B cell (primary cell): Measurements from ENCODE around the gene SCFD2. TPM values are rescaled to one million over a fixed set of nuclear protein-coding genes. Genes with fewer than 3 reads are reported as not detected.

Experiments
- ATAC-seq: fragments of 200-7000 bp; cut with Tn5 transposase; one replicate; pipeline ENCODE4 v1.10.0; 2021; ENCODE audit warnings: low read depth, mild to moderate bottlenecking, moderate number of reproducible peaks, moderate library complexity
- CTCF ChIA-PET: fragments of 350-600 bp; sonication (Branson Sonifier 250); formaldehyde crosslinking; loops from one replicate; lab custom pipeline; 2021; ENCODE audit warnings: antibody characterized with exemption, inconsistent platforms; lab: Charles Lee
- POLR2A ChIA-PET: fragments of 350-600 bp; sonication (Branson Sonifier 250); formaldehyde crosslinking; loops from one replicate; lab custom pipeline; 2021; ENCODE audit warnings: antibody characterized with exemption; lab: Charles Lee
- DNase-seq: peaks from one replicate; pipeline ENCODE4 v3.0.0; 2013
- H2AFZ ChIP-seq: 2 replicates; pipeline ENCODE4 v1.6.1; 2012; ENCODE audit warnings: mild to moderate bottlenecking, low read depth, low read length; ENCODE audit not compliant: insufficient read depth, poor library complexity, severe bottlenecking
- H3K27ac ChIP-seq, 2 donors: 1 replicate in 1 of 2; 2 replicates in 1 of 2; pipeline ENCODE4 v1.5.1; 2012 to 2013; ENCODE audit warnings: low read length in 2 of 2, mild to moderate bottlenecking in 2 of 2, moderate library complexity in 1 of 2
- H3K27me3 ChIP-seq, 4 experiments: fragments of 200-600 bp in 1 of 4; sonication (generic) in 1 of 4; replicated peaks in 1 of 4; 1 replicate in 2 of 4; 2 replicates in 2 of 4; pipeline versions ENCODE4 v1.6.1 to v1.7.0; 2013 to 2016; ENCODE audit warnings: low read length in 3 of 4, mild to moderate bottlenecking in 2 of 4, mixed read lengths in 1 of 4, moderate library complexity in 1 of 4; ENCODE audit not compliant: insufficient read depth in 4 of 4, control insufficient read depth in 3 of 4; ENCODE audit errors: control extremely low read depth in 1 of 4
- H3K36me3 ChIP-seq, 2 experiments: replicated peaks in 1 of 2; 1 replicate in 1 of 2; 2 replicates in 1 of 2; pipeline versions ENCODE4 v1.6.1 to v1.7.1; 2013; ENCODE audit warnings: low read length in 1 of 2; ENCODE audit not compliant: insufficient read depth in 2 of 2, control insufficient read depth in 1 of 2; ENCODE audit errors: control extremely low read depth in 1 of 2, extremely low read depth in 1 of 2
- H3K4me1 ChIP-seq, 2 donors: fragments of 200-600 bp in 1 of 2; sonication (generic) in 1 of 2; 1 replicate in 1 of 2; 2 replicates in 1 of 2; pipeline versions ENCODE4 v1.5.1 to v1.6.1; 2013 to 2017; ENCODE audit warnings: low read length in 2 of 2; ENCODE audit not compliant: control insufficient read depth in 2 of 2, insufficient read depth in 2 of 2
- H3K4me2 ChIP-seq: replicated peaks from 2 replicates; pipeline ENCODE3; 2012; ENCODE audit warnings: mild to moderate bottlenecking, low read depth, low read length; ENCODE audit not compliant: poor library complexity, severe bottlenecking
- H3K4me3 ChIP-seq, 5 experiments: fragments of 200-600 bp in 1 of 5; sonication (generic) in 1 of 5; 1 replicate in 3 of 5; 2 replicates in 2 of 5; pipeline versions ENCODE4 v1.5.1 to v1.7.0; 2011 to 2016; ENCODE audit warnings: low read length in 4 of 5, mild to moderate bottlenecking in 4 of 5, low read depth in 2 of 5, control low read depth in 1 of 5, moderate library complexity in 1 of 5; ENCODE audit not compliant: insufficient read depth in 1 of 5; ENCODE audit errors: control extremely low read depth in 1 of 5, extremely low read depth in 1 of 5
- H3K79me2 ChIP-seq: fragments of 200-600 bp; sonication (generic); one replicate; pipeline ENCODE4 v1.6.0; 2016; ENCODE audit warnings: low read length; ENCODE audit not compliant: control insufficient read depth, insufficient read depth
- H3K9ac ChIP-seq: fragments of 200-600 bp; sonication (generic); 2 replicates; pipeline ENCODE4 v1.6.1; 2017; ENCODE audit warnings: mild to moderate bottlenecking, low read length, moderate library complexity
- H3K9me3 ChIP-seq, 3 donors: one replicate each; pipeline versions ENCODE4 v1.6.1 to v1.7.1; 2013; ENCODE audit warnings: low read length in 2 of 3; ENCODE audit not compliant: control insufficient read depth in 2 of 3, insufficient read depth in 1 of 3; ENCODE audit errors: control extremely low read depth in 1 of 3
- H4K20me1 ChIP-seq: 2 replicates; pipeline ENCODE4 v1.6.0; 2012; ENCODE audit warnings: mild to moderate bottlenecking, low read length; ENCODE audit not compliant: insufficient read depth, control insufficient read depth, poor library complexity, severe bottlenecking
- H3K27ac Mint-ChIP-seq: one replicate; pipeline ENCODE4 v1.8.0; 2021; ENCODE audit warnings: mixed read lengths
- H3K27me3 Mint-ChIP-seq: one replicate; pipeline ENCODE4 v1.8.0; 2021; ENCODE audit warnings: mixed read lengths
- H3K4me1 Mint-ChIP-seq: one replicate; pipeline ENCODE4 v1.8.0; 2021; ENCODE audit warnings: mixed read lengths
- H3K4me3 Mint-ChIP-seq: one replicate; pipeline ENCODE4 v1.8.0; 2021; ENCODE audit warnings: mixed read lengths
- H3K9me3 Mint-ChIP-seq: one replicate; pipeline ENCODE4 v1.8.0; 2022; ENCODE audit warnings: mixed read lengths; ENCODE audit not compliant: insufficient read depth
- EZH2 ChIP-seq: IDR thresholded peaks from 2 replicates; pipeline ENCODE4 v1.6.1; 2012; ENCODE audit warnings: borderline replicate concordance, low read depth, mild to moderate bottlenecking, moderate library complexity, low read length; ENCODE audit not compliant: insufficient read depth, poor library complexity, severe bottlenecking
- WGBS: methylation state at CpG from one replicate; pipeline ENCODE4 v1.1.5; 2013; ENCODE audit warnings: missing lambda C conversion rate; ENCODE audit not compliant: insufficient coverage; 5-methylcytosine and 5-hydroxymethylcytosine counted together
- intact Hi-C: fragments of 100-400 bp; cut with micrococcal nuclease; formaldehyde crosslinking; loops from one replicate; pipeline ENCODE4 v1.10.0; 2022
- polyA plus RNA-seq: library from polyadenylated mRNA; depleted of rRNA; stranded (reverse); fragments of >200 nt; gene quantifications from 2 replicates; pipeline ENCODE4 v1.2.3, GENCODE V29; 2012
- total RNA-seq, 2 donors: library from RNA; stranded (reverse); fragments of 120-200 nt in 1 of 2; gene quantifications; 1 replicate in 1 of 2; 2 replicates in 1 of 2; pipeline versions ENCODE4 v1.2.3 to v1.2.4, GENCODE V29; 2013 to 2022
- TF ChIP-seq, protein P1 (sequence below): fragments of 200-600 bp; IDR thresholded peaks from one replicate; pipeline ENCODE4 v1.8.0; 2022; ENCODE audit warnings: antibody characterized with exemption, mild to moderate bottlenecking

Gene SCFD2
- total and polyA plus RNA-seq, 2 donors (not counting 1 experiment from before 2014, with no cell fraction given), result 12.8 to 20.4 TPM

DNA sequence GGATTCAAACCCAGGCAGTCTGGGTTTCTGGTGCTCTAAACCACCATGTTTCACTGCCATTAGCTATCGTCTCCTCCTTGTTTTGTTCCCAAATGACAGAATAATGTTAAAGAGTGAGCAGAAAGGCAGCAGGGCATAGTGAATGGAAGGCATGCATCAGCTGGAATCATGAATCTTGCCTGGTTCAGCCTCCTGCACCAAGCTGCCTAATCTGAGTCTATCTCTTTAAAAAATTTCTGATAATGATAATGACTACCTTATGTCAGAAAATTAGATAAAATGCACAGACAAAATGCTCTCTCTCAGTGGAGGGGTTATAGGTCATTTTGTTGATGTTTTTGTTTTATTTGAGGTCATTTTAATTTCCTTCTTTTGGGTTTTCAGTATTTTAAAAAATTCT lies 316.3 kb downstream of the SCFD2 start:
- WGBS, result no CpG with 5 or more reads among the region's 1 CpG
- no peaks in the 10 kb centered on the region for H3K27me3 ChIP-seq
- H3K27ac ChIP-seq, result no peak overlapping the region
- no peaks in the 10 kb centered on the region for H4K20me1 ChIP-seq
- CTCF ChIA-PET, result no interaction called here
- intact Hi-C loops, result no loop called here
- no peak for TF ChIP-seq EZH2
- TF ChIP-seq, protein P1, sequence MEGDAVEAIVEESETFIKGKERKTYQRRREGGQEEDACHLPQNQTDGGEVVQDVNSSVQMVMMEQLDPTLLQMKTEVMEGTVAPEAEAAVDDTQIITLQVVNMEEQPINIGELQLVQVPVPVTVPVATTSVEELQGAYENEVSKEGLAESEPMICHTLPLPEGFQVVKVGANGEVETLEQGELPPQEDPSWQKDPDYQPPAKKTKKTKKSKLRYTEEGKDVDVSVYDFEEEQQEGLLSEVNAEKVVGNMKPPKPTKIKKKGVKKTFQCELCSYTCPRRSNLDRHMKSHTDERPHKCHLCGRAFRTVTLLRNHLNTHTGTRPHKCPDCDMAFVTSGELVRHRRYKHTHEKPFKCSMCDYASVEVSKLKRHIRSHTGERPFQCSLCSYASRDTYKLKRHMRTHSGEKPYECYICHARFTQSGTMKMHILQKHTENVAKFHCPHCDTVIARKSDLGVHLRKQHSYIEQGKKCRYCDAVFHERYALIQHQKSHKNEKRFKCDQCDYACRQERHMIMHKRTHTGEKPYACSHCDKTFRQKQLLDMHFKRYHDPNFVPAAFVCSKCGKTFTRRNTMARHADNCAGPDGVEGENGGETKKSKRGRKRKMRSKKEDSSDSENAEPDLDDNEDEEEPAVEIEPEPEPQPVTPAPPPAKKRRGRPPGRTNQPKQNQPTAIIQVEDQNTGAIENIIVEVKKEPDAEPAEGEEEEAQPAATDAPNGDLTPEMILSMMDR, result no peak
- H3K4me3 Mint-ChIP-seq, result no peak overlapping the region
- ATAC-seq (no peak), DNase-seq (no peak)
- no peaks in the 10 kb centered on the region for H3K79me2 ChIP-seq
- H3K4me3 ChIP-seq, result no peak overlapping the region
- no peaks in the 10 kb centered on the region for H3K27me3 Mint-ChIP-seq
- no peak overlapping the region for H2AFZ ChIP-seq
- no peak overlapping the region for H3K9ac ChIP-seq
- H3K4me1 ChIP-seq, result no peaks in the 10 kb centered on the region
- H3K36me3 ChIP-seq, result peaks cover 0 to 3% of the 10 kb centered on the region in 2 experiments
- H3K9me3 ChIP-seq, result no peaks in the 10 kb centered on the region
- H3K4me1 Mint-ChIP-seq, result no peaks in the 10 kb centered on the region
- no peaks in the 10 kb centered on the region for H3K9me3 Mint-ChIP-seq
- POLR2A ChIA-PET, result no interaction called here
- no peak overlapping the region for H3K4me2 ChIP-seq
- no peak overlapping the region for H3K27ac Mint-ChIP-seq

DNA sequence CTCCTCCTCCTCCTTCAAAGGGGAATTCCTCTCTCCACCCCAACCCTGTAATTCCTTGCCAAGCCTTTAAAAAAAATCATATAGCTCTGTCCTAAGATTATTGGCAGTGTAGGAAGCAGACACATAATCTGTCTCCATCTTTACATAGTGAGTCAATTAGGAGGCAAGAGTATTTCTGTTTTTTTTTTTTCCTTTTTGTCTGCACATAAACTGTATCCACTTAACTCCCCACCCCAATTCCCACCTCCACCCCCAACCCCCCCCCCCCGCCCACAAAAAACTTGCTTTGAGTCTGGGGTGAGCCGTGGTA lies 321.3 kb downstream of the SCFD2 start:
- POLR2A ChIA-PET, result no interaction called here
- CTCF ChIA-PET, result no interaction called here
- H3K4me3 Mint-ChIP-seq, result no peak overlapping the region
- Histone ChIP-seq H3K9me3 (no peaks in the 10 kb centered on the region), H3K4me2 (no peak overlapping the region), H3K9ac (no peak overlapping the region), H3K4me3 (no peak overlapping the region), H3K27ac (no peak overlapping the region), H3K79me2 (no peaks in the 10 kb centered on the region), H4K20me1 (no peaks in the 10 kb centered on the region), H3K36me3 (peaks cover 0 to 3% of the 10 kb centered on the region in 2 experiments), H3K4me1 (no peaks in the 10 kb centered on the region), H2AFZ (no peak overlapping the region), H3K27me3 (no peaks in the 10 kb centered on the region)
- no peak overlapping the region for H3K27ac Mint-ChIP-seq
- intact Hi-C loops, result no loop called here
- TF ChIP-seq, protein P1, result no peak
- TF ChIP-seq EZH2, result no peak
- no peaks in the 10 kb centered on the region for H3K9me3 Mint-ChIP-seq
- no peak for ATAC-seq
- no peaks in the 10 kb centered on the region for H3K27me3 Mint-ChIP-seq
- no CpG with 5 or more reads among the region's 2 CpGs for WGBS
- H3K4me1 Mint-ChIP-seq, result no peaks in the 10 kb centered on the region
- no peak for DNase-seq
